ENCODE results near the gene LCN2. TPM values are rescaled to one million over a fixed set of nuclear protein-coding genes. Genes with fewer than 3 reads are reported as not detected.

The LCN2 gene
- total RNA-seq, 1 experiment from 2014 or later = 1.3 TPM

GRCh38 chr9:128120741-128121465 is 28.4 kb upstream of the LCN2 start:
- TF ChIP-seq MXD4 (CRISPR knock-in tag; IDR thresholded peaks at IDR 0.05; ENCODE audit: borderline replicate concordance) = no peak
- TF ChIP-seq MLX (CRISPR knock-in tag; IDR thresholded peaks at IDR 0.05) = no peak
- no peak for TF ChIP-seq E2F4 (CRISPR knock-in tag; IDR thresholded peaks at IDR 0.05; ENCODE audit: borderline replicate concordance, low read depth)
- no peak for TF ChIP-seq JAZF1 (CRISPR knock-in tag; IDR thresholded peaks at IDR 0.05)
- no peak for TF ChIP-seq FOXP4 (CRISPR knock-in tag; IDR thresholded peaks at IDR 0.05)
- no peak for TF ChIP-seq FOXP1 (CRISPR knock-in tag; IDR thresholded peaks at IDR 0.05; ENCODE audit: borderline replicate concordance)
- no peak for TF ChIP-seq IRF2 (CRISPR knock-in tag; IDR thresholded peaks at IDR 0.05; ENCODE audit: borderline replicate concordance, low read depth)
- no peak for TF ChIP-seq NFATC4 (CRISPR knock-in tag; IDR thresholded peaks at IDR 0.05)
- TF ChIP-seq ZNF263 (CRISPR knock-in tag; IDR thresholded peaks at IDR 0.05; ENCODE audit: low read depth) = no peak
- no peak for TF ChIP-seq PREB (CRISPR knock-in tag; IDR thresholded peaks at IDR 0.05; ENCODE audit: borderline replicate concordance)
- TF ChIP-seq E2F5 (CRISPR knock-in tag; IDR thresholded peaks at IDR 0.05) = no peak
- no peak for ATAC-seq
- CTCF ChIA-PET = interaction anchor here (0.6 to 1.4 kb wide), 2 partner anchors 37 to 53 kb away, joined by 3 read pairs; partner anchors contain the start of genes NAIF1 and SLC25A25
- no peak for DNase-seq (ENCODE audit: low spot score)
- POLR2A ChIA-PET = interaction anchor here (0.5 kb wide), 1 partner anchor 20 kb away, joined by 4 read pairs; no protein-coding TSS in a partner anchor
- Mint-ChIP-seq H3K36me3 (peaks cover 19% of the 10 kb centered on the region), H3K9me3 (no peaks in the 10 kb centered on the region), H3K4me3 (no peak overlapping the region), H3K27ac (no peak overlapping the region), H3K27me3 (ENCODE audit: low read depth) (no peaks in the 10 kb centered on the region), H3K4me1 (peaks cover 17% of the 10 kb centered on the region)

- H3K36me3 Mint-ChIP-seq = peaks cover 19% of the 10 kb centered on the region
- H3K4me3 Mint-ChIP-seq = no peak overlapping the region
- no peaks in the 10 kb centered on the region for H3K27me3 Mint-ChIP-seq (ENCODE audit: low read depth)
- no peaks in the 10 kb centered on the region for H3K9me3 Mint-ChIP-seq
- peaks cover 22% of the 10 kb centered on the region for H3K4me1 Mint-ChIP-seq
- DNase-seq (ENCODE audit: low spot score) (no peak), ATAC-seq (no peak)
- no peak overlapping the region for H3K27ac Mint-ChIP-seq
- POLR2A ChIA-PET = no interaction called here
- CTCF ChIA-PET = no interaction called here
- no peak for TF ChIP-seq RORB (CRISPR knock-in tag; IDR thresholded peaks at IDR 0.05)
- no peak for TF ChIP-seq PREB (CRISPR knock-in tag; IDR thresholded peaks at IDR 0.05; ENCODE audit: borderline replicate concordance)
- no peak for TF ChIP-seq CREM (CRISPR knock-in tag; IDR thresholded peaks at IDR 0.05)
- no peak for TF ChIP-seq PRDM15 (CRISPR knock-in tag; IDR thresholded peaks at IDR 0.05)
- no peak for TF ChIP-seq NR3C1 (CRISPR knock-in tag; conservative IDR thresholded peaks at IDR 0.05; ENCODE audit: low read depth)
- TF ChIP-seq E2F5 (CRISPR knock-in tag; IDR thresholded peaks at IDR 0.05) = no peak
- no peak for TF ChIP-seq NFATC4 (CRISPR knock-in tag; IDR thresholded peaks at IDR 0.05)
- TF ChIP-seq SP1 (CRISPR knock-in tag; conservative IDR thresholded peaks at IDR 0.05) = no peak
- TF ChIP-seq ZNF121 (CRISPR knock-in tag; IDR thresholded peaks at IDR 0.05) = no peak
- TF ChIP-seq ZNF396 (CRISPR knock-in tag; IDR thresholded peaks at IDR 0.05; ENCODE audit: borderline replicate concordance) = no peak
- TF ChIP-seq ESRRA (CRISPR knock-in tag; IDR thresholded peaks at IDR 0.05; ENCODE audit: borderline replicate concordance) = no peak
- TF ChIP-seq ZNF317 (CRISPR knock-in tag; IDR thresholded peaks at IDR 0.05; ENCODE audit: borderline replicate concordance, low read depth) = no peak
- TF ChIP-seq GRHL2 (CRISPR knock-in tag; IDR thresholded peaks at IDR 0.05; ENCODE audit: insufficient replicate concordance, severe bottlenecking) = no peak
- no peak for TF ChIP-seq RELA (CRISPR knock-in tag; IDR thresholded peaks at IDR 0.05; ENCODE audit: borderline replicate concordance)
Observed at GRCh38 chr9:128121466-128121810, 27.8 kb upstream of the LCN2 start.

Data from WTC11 (cell line).